ENCODE results near the gene SCAMP4.

DNA sequence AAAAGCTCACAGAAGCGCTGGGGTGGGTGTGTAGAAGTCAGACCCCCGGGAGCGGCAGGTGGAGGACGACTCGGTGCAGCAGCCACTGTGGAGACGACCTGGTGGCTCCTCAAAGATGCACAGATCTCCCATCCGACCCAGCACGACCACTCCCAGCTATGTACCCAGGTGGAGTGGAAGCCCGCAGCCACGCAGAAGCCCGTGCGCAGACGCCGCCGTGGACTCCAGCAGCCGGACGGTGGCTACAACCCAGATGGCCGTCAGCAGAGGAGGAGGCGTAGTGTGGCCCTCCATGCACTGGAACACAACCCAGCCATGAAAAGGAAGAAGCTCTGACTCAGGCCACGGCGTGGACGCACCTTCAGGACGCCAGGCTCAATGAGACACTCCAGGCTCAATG lies 57.5 kb downstream of the SCAMP4 start:
- no peak for TF ChIP-seq HNRNPUL1 (IDR thresholded peaks at IDR 0.05; ENCODE audit: low read length)
- no peak for TF ChIP-seq ZFP36 (IDR thresholded peaks at IDR 0.05; ENCODE audit: low read depth, low read length, partially characterized antibody)
- TF ChIP-seq ZNF274 (IDR thresholded peaks at IDR 0.05; ENCODE audit: borderline replicate concordance, low read depth, low read length) = no peak
- no peak for TF ChIP-seq FOXA3 (CRISPR knock-in tag; conservative IDR thresholded peaks at IDR 0.05 in 1 of 2, IDR thresholded peaks at IDR 0.05 in 1 of 2)
- TF ChIP-seq TBL1XR1 (IDR thresholded peaks at IDR 0.05; ENCODE audit: low read length in 2 of 2) = no peak
- TF ChIP-seq EGR1 (conservative IDR thresholded peaks at IDR 0.05) = no peak
- no peak for TF ChIP-seq FOS (IDR thresholded peaks at IDR 0.05; ENCODE audit: extremely low read depth, insufficient read length)
- TF ChIP-seq MAX (CRISPR knock-in tag; IDR thresholded peaks at IDR 0.05) = no peak
- no peak for TF ChIP-seq ZNF324 (CRISPR knock-in tag; IDR thresholded peaks at IDR 0.05)
- TF ChIP-seq RAD51 (IDR thresholded peaks at IDR 0.05; ENCODE audit: borderline replicate concordance, low read depth) = no peak
- TF ChIP-seq, protein P1, sequence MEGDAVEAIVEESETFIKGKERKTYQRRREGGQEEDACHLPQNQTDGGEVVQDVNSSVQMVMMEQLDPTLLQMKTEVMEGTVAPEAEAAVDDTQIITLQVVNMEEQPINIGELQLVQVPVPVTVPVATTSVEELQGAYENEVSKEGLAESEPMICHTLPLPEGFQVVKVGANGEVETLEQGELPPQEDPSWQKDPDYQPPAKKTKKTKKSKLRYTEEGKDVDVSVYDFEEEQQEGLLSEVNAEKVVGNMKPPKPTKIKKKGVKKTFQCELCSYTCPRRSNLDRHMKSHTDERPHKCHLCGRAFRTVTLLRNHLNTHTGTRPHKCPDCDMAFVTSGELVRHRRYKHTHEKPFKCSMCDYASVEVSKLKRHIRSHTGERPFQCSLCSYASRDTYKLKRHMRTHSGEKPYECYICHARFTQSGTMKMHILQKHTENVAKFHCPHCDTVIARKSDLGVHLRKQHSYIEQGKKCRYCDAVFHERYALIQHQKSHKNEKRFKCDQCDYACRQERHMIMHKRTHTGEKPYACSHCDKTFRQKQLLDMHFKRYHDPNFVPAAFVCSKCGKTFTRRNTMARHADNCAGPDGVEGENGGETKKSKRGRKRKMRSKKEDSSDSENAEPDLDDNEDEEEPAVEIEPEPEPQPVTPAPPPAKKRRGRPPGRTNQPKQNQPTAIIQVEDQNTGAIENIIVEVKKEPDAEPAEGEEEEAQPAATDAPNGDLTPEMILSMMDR (IDR thresholded peaks at IDR 0.05 in 2 of 3, conservative IDR thresholded peaks at IDR 0.05 in 1 of 3; ENCODE audit: insufficient read depth in 2 of 3, low read depth in 1 of 3, low read length in 3 of 3) = no peak
- no peak for TF ChIP-seq ZFX (CRISPR knock-in tag; IDR thresholded peaks at IDR 0.05)

Data from K562 (cell line).